Activated T-helper 1 cell treated with Interleukin-2 at 50 U/mL for 16 hours (primary cell): ENCODE results near the gene ZBTB34.

Experiments
- DNase-seq: peaks from one replicate; pipeline ENCODE4 v3.0.0-alpha.2; 2020; ENCODE audit warnings: low read depth

ZBTB34 gene

DNA sequence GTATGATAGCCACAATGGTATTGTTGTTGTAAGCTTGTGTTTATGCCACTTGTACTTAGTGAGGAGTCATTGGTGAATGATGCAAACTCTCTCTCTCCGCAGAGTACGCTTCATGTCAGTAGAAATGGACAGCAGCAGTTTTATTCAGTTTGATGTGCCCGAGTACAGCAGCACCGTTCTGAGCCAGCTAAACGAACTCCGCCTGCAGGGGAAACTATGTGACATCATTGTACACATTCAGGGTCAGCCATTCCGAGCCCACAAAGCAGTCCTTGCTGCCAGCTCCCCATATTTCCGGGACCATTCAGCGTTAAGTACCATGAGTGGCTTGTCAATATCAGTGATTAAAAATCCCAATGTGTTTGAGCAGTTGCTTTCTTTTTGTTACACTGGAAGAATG lies 18.8 kb downstream of the ZBTB34 start:
- no peak for DNase-seq

DNA sequence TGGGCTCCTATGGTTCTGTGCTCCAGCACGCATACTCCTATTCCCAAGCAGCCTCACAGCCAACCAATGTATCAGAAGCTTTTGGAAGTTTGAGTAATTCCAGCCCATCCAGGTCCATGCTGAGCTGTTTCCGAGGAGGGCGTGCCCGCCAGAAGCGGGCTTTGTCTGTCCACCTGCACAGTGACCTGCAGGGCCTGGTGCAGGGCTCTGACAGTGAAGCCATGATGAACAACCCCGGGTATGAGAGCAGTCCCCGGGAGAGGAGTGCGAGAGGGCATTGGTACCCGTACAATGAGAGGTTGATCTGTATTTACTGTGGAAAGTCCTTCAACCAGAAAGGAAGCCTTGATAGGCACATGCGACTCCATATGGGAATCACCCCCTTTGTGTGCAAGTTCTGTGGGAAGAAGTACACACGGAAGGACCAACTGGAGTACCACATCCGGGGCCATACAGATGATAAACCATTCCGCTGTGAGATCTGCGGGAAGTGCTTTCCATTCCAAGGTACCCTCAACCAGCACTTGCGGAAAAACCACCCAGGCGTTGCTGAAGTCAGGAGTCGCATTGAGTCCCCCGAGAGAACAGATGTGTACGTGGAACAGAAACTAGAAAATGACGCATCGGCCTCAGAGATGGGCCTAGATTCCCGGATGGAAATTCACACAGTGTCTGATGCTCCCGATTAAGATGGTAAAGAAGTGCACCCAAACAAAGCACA lies 19.9 kb downstream of the ZBTB34 start:
- DNase-seq = no peak

GRCh38 chr9:126880947-126881332 lies 20.5 kb downstream of the ZBTB34 start:
- DNase-seq = no peak

DNA sequence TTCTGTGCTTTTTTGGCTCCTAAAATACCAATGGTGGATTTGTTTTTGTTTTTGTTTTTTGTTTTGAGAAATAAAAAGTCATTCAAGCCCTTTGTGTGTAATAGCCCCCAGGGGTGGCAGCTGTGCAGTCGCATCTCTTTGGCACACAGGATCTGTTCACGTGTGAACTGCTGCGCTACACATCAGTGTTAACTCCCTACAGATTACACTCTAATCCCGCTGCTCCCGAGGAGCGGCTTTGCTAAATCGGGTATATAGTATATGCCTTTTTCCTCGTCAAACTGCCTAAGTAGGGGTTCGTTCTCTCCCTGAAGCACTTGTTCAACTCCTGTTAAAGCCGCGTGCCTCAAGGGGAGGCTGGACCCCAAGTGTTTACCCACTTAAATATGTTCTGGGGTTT lies 22.3 kb downstream of the ZBTB34 start:
- DNase-seq = no peak

DNA sequence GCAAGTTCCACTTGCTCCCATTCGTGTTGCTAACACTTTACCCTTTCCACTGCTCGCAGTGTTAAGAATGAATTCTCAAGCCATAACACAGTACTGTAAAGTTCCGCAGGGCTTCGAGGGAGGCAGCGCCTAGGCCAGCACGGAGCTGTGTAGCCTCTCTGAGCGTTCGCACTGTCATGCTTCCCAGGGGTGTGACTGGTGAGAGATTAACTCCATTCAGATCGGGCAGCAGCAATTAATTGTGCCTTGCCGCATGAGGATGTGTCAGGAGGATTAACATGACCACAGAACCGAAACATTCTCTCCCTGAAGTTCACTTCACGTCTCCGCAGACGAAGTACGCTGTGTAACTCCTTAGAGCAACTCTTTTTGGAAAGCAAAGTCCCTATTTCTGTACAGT lies 23.2 kb downstream of the ZBTB34 start:
- no peak for DNase-seq

DNA sequence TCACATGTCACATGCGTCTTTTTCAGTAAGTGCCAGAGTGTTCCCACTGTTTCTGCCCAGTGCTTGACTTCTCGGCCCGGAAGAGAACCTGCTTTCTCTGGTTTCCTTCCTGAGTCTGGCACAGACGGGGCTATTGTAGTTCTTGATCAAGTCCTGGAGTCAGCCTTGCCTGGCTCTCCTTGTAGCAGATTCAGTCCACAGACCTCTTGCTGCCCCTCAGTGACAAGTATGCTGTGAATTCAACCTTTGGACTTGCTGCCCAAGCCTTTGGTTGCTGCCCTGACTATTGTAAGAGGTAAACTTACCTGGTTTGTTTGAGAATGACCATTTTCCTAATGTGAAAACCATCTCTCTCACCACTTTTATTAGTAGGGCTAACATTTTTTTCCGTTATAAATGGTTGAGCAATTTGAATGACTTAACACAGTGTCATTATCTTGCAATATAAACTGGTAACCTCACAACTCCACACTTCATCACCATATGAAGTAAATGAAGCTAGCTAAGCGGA lies 24.7 kb downstream of the ZBTB34 start:
- DNase-seq = no peak

DNA sequence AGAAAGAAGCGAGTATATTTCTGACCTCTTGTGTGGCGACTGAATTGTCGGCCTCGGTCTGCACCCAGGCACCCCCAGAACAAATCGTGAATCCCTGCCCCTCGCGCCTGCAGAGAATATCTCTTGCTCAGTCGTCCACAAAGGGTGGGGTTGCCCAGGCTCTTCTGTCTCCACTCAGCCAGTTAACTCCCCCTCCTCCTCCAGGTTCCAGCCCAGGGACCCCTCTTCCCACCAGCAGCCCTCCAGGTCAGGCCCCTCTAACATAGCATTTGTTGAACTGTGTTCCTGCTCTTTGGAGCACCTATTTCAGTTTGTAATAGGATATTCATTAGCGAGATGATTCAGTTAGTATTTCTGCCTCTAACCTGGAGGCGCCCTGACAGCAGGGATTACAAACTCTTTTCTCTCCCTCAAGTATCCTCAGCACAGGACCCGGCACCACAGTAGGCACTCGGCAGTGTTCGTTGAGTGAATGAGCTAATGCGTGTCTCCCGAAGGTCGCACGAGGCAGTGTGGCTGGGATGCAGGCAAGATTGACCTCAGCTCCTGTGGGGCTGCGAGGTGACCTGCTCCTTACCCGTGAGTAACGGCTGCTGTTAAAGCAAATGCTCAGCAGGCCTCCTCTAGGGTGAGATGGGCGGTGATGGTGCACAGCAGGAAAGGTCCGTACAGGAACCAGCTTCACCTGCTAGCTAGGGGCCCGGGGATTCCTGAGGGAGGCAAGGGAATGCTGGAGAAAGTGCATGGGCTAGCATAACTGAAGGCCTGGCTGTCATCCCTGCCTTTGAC lies 25.8 kb downstream of the ZBTB34 start:
- DNase-seq = no peak

- no peak for DNase-seq
Measured at GRCh38 chr9:126886897-126887296, 26.5 kb downstream of the ZBTB34 start.

DNA sequence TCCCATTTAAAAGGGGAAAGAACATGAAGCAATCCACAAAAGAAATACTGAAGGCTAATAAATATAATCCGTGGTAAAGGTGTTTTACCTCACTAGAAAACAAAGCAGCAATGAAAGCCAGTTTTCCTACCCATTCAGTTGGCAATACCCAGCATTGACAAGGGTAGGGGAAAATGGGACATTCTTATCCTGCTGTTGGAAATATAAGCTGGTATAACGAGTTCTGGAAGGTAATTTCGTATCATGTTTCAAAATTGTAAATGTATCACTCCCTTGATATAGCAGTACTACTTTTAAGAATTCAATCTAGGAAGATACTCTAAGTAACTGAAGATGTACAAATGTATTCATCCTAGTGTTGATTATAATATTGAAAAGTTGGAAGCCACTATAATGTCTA lies 31.2 kb downstream of the ZBTB34 start:
- DNase-seq = no peak

DNA sequence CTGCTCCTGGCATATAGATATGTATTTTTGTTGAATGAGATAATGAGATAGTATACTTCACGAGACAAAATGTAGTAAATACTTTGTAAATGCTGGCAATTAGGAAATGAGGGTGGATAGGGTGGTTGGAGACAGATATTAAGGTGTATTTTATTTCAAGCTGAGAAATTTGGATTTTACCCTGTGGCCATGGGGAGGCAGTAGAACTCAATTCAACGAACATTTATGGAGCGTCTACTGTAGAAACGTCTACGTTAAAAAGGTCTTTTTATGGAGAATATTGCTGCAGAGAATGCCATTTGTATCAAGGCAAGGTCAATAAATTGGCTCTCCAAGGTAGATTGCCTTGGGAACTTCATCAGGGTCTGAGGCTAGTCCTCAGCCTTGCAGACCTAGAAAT lies 32.6 kb downstream of the ZBTB34 start:
- no peak for DNase-seq

- no peak for DNase-seq
Measured at GRCh38 chr9:126894052-126894603, 33.7 kb downstream of the ZBTB34 start.

DNA sequence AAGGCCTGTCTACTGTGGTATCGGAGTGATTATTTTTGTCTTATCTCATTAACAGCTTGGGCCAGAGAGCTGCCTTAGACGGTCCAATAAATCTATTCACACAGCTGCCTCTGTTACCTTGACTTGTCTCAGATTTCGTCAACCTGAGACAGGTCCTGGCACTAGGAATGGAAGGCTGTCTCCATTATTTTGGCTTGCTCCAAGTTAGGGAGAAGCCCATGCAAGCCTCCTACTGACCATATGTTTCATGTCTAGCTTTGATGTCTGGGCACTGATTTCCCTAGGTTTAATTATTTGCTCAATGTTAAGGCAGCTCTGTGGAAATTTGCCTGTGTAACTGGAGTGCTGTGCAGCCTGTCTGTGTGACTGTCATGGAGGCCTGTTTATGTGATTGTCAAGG lies 41.8 kb downstream of the ZBTB34 start:
- no peak for DNase-seq

DNA sequence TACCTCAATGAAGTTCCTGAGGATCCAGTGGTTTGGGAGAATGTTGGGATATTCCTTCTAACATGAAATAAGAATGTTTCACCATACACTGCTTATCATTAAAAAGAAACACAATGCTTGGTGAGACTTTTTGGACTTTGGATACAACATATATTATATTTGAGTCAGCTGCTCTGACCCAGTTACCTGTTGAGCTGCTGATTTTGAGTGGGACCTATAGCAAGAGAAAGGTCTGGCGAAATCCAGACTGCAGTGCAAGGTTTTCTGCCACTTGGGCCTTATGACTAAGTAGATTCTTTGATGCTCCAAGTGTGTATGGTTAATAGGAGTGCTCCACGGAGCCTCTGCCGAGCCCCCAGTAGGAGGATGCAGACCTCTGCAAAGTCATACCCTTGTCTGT lies 44.1 kb downstream of the ZBTB34 start:
- DNase-seq = no peak

DNA sequence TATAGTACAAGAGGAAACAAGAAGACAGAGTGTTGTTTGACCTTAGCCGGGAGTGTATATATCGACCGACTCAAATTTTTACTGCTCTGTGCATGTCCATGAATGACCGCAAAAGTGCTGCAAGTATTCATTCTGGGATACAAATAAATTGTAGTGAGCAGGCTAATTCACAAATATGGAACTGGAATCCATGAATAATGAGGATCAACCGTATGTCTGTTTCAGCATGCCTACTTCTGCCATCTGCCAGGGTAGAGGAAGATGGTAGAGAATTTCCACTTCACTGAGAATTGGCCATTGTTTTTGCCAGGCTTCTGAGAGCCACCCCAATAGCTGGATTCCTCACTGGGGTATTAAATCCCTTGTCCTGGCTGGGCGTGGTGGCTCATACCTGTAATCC lies 45.7 kb downstream of the ZBTB34 start:
- DNase-seq = no peak

- DNase-seq = no peak
Measured at GRCh38 chr9:126907058-126907457, 46.6 kb downstream of the ZBTB34 start.

DNA sequence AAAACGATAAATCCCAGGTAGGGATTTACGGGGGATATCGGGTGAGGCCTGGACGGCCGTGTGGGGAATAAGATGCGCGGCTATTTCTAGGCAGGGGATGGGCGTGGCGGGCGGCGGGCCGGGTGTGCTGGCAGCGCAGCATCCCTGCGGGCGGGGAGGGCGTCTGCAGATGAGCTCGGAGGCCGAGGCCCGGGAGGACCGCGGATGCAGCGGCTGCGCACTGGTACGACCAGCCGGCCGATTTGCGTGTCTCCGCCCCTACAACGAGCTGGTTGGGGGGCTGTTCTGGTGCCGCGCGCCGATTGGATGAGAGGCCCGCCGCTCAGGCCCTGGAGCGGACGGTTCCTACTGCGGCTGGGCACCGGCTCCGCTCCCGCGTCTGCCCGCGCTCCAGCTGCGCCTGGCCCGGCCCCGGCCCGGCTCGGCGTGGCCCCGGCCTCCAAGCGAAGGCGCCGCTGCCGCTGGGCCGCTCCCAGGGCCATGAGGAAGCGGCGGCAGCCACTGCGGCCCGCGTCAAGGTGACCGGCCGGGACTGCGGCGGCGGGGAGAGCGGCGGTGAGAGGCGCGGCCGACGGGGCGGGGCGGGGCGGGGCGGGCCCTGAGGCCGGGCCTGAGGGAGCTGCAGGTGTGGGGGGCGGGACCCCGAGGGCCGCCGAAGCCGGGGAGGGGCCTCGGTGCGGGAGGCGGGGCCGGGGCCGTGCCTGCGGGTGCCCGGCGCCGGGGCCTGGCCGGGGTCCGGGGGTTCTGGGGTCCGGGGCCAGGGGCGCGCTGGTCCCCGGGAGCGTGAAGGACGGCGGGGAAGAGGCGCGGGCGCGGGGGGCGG lies 54.2 kb downstream of the ZBTB34 start, which contains the start of gene RALGPS1:
TSS of gene RALGPS1 (plus strand) at position 325 of the 823 bp plus-strand sequence. CDS start 47,508 bp downstream, outside the sequence.
- peak; percentile 80 for DNase-seq

DNA sequence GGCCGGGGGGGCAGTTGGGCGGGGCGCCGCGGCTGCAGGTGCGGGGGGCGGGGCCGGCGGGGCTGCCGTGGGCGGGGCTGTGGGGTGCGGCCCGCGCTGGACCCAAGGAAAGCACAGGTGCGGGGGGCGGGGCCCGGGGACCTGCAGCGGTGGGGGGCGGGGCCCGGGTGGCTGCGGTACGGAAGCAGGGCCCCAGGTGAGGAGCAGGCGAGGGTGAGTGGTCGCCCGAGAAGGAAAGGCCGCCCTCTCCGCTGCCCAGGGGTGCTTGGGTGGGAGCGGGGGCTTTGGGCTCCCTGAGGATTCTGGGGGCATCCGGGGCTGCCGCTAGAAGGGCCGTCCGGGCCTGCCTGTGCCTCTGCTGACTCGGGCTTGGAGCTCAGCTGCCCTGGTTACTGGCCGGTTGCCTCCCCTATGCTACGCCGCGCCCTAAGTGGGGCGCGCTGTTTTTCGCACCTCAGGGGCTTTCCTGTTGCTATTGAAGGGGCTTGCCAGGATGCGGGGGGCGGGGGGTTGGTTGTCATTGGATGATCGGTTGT lies 54.9 kb downstream of the ZBTB34 start:
- DNase-seq = peak; percentile 47

DNA sequence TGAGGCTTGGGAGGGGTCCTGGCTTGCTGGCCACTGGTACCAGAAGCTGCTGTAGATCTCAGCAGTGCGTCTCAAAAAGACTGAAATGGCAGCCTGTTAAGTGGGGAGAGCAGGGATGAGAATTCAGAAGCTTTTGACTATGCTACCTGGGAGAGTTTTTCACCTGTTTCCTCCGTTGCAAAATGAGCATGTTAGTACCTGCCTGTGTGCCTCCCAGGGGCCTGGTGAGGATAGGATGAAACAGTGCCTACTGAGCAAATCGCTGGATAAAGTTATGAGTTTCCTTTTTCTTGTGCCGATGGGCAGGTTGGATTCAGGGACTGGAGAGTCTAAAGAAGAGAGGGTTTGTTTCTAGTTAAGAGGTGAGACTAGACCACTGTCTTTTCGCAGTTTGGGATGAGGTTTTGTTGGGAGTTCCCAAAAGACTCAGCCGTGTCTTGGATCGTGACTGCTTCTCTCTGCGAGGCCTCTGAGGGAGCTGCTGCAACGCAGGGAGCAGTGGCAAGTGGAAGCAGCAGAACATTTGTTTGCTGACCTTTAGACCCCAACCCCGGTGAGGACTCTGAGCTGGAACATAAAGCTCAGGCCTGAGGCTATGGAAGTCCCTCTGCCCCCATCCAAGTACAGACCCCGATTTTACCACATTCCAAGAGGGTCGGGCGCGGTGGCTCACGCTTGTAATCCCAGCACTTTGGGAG lies 55.6 kb downstream of the ZBTB34 start:
- no peak for DNase-seq

- no peak for DNase-seq
Measured at GRCh38 chr9:126916909-126917308, 56.5 kb downstream of the ZBTB34 start.

DNA sequence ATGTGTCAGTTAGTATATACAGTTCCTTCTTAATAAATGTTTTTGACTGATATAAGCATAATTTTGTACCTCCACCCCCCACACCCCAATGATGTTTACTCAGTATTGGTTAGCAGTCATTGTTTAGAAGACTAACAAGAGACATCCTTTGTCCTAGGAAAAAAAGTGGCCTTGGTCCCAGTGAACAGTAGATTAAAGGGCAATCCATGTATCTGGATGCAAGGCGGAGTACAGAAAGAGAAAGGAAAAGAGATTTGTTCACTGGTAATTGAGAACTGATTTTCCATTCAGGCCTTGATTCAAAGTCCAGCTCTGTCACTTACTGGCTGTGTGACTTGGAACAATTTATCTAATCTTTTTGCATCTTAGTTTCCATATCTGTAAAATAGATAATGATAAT lies 58.8 kb downstream of the ZBTB34 start:
- no peak for DNase-seq

DNA sequence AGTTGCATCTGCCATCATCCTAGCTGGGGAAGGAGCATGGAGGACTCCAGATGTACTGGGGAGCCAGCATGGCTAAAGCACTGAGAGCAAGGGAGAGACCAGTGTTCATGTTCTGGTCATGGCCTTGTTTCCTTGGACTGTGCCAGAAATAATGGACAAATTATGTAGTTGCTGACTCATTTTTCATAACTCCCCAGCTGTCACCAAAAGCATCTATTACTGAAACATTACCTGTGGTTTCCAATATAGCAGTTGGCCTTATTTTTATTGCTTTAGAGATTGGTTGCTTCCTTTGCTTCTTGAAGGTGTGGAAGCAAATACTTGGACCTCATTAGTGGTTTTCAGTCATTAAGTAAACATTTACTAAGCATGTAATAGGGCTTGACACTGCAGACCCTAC lies 65.4 kb downstream of the ZBTB34 start:
- DNase-seq = no peak
